Activated CD8-positive, alpha-beta memory T cell treated with anti-CD3 and anti-CD28 coated beads for 24 hours (primary cell): Measurements from ENCODE around the gene OR8B12.
"Not testable (repeated sequence)": the region's sequence is repeated elsewhere in the genome, so short reads cannot be mapped to it uniquely, and the experiment has no call there.

ENCODE experiments used
- DNase-seq: peaks from one replicate; pipeline ENCODE4 v3.0.0-alpha.2; 2020

The OR8B12 gene

DNA sequence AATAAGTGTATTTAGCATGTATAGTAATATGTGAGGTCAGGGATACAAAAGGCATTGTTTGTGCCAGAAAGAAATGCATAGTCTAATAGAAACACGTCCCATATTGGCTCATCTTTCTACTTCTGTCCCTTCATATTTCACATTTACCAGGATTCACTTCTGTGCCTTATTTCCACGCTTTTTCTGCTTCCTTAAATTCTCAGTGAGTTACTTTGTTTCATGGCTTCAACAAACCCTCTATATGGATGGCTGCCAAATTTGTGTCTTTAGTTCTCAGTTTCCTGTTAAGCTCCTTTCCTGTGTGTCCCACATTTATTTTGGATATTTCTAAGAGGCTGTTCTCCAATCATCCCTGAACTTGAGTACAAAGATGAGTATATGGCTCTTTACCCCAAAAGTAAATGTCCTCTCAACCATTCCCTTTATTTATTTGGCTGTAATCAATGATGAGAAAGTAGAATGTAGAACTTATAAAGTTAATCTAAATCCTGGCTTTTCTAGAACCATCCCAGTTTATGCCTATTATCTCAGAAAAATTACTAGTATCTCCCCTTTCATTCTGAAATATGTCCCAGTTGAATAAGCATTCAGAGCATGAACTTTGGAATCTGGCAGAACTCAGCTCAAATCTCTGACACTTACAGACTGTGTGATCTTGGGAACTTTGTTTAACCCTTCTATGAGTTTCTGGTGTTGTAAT is 23.5 kb downstream of the OR8B12 start:
- no peak for DNase-seq

DNA sequence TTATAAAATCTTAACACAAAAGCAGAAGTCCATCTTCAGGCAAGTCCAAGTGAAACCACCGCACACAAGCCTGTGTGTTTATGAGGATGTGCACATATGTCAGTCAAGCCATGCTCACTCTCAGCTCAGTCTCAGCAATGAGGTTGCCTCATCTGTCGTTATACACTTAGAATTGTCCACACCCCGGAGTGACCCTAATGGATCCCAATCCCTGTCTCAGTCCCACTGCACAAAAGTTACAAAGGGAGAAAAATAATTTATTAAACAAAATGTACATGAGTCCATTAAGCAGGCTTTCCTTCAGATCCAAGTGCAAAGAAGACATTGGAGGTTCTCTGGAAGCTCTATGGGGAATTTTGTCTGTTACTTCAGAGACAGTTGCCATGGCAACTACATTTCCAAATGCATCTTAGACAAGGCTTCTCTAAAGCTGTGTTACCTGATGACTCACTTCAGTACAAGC is 24.4 kb downstream of the OR8B12 start:
- no peak for DNase-seq

DNA sequence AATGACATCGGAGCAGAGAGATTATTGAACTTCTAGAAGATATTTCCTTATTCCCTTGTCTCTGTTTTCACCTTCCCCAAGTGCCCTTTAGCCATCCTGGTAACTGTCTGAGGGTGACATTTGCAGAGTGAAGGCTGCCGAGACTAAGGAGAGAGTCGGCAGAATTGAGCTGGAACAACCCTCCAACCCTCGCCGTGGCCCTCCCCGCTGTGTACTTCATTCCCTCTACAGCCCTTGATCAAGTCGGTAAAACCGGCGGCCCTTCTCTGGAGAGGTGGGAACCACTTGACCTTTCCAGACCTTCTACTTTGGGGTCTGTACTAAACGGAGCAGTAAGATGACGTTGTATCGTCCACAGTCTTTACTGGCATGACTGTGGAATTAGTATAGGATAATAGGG is 26.1 kb downstream of the OR8B12 start:
- no peak for DNase-seq

DNA sequence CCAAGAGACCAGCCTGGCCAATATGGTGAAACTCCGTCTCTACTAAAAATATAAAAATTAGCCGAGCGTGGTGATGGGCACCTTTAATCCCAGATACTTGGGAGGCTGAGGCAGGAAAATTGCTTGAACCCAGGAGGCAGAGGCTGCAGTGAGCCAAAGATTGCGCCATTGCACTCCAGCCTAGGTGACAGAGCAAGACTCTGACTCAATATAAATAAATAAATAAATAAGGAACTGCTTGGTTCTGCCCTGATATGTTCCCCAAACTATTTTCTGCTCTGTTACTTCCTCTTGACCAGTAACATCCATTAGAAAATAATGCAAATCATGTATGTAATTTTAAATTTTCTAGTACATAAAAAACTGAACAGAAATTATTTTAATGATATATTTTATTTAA is 28.8 kb downstream of the OR8B12 start:
- not testable (repeated sequence) for DNase-seq

DNA sequence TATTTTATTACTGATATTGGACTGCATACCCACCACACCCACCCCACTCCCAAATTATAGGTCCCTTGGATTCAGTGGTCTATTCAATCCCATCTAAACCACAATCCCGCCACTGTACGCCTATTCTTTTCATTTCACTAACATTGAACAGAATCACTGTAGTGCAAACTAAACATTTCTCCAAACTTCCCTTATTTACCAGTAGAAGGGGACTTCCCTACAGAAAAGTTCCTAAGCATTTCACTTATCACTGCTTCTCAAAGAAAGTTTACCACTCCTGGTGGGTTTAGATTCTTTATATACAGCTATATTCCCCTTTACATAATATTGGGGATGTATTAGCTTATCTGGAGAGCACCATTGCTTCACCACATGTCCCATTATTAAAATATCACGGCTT is 29.3 kb downstream of the OR8B12 start:
- DNase-seq: no peak

DNA sequence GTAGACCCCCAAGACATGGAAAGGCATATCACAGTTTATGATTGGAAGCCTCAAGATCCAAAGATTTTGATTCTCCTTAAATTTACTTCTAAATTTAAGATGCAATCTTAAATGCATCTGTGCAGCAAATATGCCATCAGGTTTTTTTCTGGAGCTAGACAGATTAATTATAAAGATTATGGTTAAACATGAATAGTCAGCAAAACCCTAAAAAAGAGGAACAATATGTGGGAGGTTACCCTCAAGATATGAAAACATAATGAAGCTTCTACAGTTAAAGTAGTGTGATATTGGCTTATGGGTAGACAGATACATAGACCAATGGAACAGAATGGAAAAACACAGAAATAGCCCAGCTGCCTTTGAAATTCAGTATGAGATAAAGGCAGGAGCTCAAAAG is 31.7 kb downstream of the OR8B12 start:
- DNase-seq: no peak

DNA sequence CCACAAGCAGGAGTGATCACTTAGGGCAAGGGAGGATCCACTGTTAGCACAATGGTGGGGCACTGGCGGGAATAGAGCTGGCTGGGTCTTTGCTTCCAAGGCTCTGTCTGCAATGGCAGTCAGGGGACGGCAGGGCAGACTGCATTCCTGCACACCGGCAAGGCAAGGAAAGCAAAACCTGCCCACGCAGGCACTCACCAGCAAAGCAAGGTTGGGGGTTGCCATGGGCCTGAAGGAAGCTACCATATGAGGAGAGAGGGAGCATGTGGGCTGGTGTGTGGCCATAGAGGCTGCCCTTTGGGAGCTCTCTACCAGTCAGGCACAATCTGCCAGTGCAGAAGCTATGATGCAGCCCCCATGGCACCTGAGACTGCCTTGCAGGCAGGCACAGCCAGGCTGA is 33.2 kb downstream of the OR8B12 start:
- DNase-seq: no peak

DNA sequence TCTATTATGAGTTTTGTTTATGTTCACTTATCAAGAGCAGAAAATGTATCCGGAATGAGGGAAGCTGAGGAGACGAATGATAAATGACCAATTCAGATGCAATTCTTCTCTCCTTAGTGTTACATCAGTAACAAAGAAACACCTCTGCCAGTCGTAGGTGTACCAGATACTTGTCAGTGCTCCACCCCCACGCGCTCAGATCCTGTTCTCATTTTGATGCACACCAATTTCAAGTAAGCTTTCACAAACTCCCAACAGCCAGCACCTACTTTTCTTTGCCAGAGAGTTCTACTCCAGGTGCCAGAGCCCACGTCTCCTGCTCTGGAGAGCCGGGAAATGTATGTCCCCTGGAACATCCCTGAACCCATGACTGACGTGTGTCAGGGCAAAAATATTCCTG is 43.7 kb downstream of the OR8B12 start:
- no peak for DNase-seq

DNA sequence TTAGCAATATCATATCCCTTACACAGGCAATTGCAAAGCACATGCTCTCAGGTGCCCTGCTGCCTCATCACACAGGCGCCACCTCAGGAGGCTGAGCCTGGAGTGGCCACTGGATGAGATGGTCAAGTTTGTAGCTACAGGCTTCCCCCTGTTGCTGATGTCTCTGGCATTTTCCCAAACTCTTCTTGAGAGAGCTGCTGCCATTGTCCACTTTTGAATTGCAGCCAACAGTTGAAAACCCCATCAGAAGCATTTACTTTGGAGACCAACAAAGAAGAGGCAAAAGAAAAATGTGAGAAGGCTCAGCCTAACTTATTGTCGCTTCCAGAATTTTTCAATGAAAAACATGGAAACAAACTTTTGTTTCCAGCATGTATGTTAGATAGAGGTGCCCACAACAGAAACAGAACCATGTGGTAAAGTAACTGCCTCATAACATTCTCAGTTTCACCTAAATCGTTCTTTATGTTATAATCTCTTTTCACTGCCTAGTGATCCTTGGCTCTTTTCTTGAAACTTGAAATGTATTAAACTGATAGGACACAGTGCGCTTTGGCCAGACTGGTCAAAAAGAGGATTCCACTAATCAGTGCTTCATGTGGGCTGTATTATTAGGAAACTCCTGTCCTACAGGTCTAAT is 50.3 kb downstream of the OR8B12 start:
- no peak for DNase-seq
